ENCODE data around the gene GZMM.

GZMM gene

GRCh38 chr19:566403-566802, 22.6 kb downstream of the GZMM start:
- H3K4me1 ChIP-seq (ENCODE audit: insufficient read depth, poor library complexity, severe bottlenecking): no peaks in the 10 kb centered on the region
- TF ChIP-seq, protein P1, sequence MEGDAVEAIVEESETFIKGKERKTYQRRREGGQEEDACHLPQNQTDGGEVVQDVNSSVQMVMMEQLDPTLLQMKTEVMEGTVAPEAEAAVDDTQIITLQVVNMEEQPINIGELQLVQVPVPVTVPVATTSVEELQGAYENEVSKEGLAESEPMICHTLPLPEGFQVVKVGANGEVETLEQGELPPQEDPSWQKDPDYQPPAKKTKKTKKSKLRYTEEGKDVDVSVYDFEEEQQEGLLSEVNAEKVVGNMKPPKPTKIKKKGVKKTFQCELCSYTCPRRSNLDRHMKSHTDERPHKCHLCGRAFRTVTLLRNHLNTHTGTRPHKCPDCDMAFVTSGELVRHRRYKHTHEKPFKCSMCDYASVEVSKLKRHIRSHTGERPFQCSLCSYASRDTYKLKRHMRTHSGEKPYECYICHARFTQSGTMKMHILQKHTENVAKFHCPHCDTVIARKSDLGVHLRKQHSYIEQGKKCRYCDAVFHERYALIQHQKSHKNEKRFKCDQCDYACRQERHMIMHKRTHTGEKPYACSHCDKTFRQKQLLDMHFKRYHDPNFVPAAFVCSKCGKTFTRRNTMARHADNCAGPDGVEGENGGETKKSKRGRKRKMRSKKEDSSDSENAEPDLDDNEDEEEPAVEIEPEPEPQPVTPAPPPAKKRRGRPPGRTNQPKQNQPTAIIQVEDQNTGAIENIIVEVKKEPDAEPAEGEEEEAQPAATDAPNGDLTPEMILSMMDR (IDR thresholded peaks at IDR 0.05; ENCODE audit: poor library complexity, severe bottlenecking): no peak
- no peaks in the 10 kb centered on the region for H3K9me3 ChIP-seq (ENCODE audit: severe bottlenecking)
- H3K27me3 ChIP-seq (ENCODE audit: insufficient read depth, poor library complexity, severe bottlenecking): no peaks in the 10 kb centered on the region
- H3K4me3 ChIP-seq (ENCODE audit: severe bottlenecking): no peak overlapping the region
- H3K27ac ChIP-seq (ENCODE audit: poor library complexity, severe bottlenecking): no peak overlapping the region
- no peaks in the 10 kb centered on the region for H3K36me3 ChIP-seq (ENCODE audit: low read depth)
- ATAC-seq (ENCODE audit: low read depth) (no peak), DNase-seq (ENCODE audit: low spot score) (no peak)

DNA sequence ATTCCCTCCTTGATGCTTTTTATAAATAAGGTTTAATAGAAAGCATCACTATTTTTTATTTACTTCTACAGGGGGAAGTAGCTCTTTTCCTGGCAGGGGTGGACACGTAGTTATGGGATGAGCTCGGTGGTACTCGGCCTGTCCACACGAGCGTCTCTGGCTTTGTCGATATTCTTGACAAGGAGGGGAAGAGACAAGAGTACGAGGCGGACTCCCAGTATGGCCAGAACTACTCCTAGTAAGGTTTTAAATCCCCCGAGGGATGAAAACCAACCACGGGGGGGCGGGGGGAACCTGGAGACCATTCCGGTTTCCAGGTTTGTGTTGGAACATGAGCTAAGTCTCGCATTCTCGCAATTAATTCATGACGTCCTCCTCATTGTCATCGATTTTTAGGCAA, 23.0 kb downstream of the GZMM start:
- DNase-seq (ENCODE audit: low spot score) (no peak), ATAC-seq (ENCODE audit: low read depth) (no peak)
- TF ChIP-seq, protein P1 (IDR thresholded peaks at IDR 0.05; ENCODE audit: poor library complexity, severe bottlenecking): no peak
- H3K4me3 ChIP-seq (ENCODE audit: severe bottlenecking): no peak overlapping the region
- no peaks in the 10 kb centered on the region for H3K27me3 ChIP-seq (ENCODE audit: insufficient read depth, poor library complexity, severe bottlenecking)
- H3K36me3 ChIP-seq (ENCODE audit: low read depth): no peaks in the 10 kb centered on the region
- H3K27ac ChIP-seq (ENCODE audit: poor library complexity, severe bottlenecking): no peak overlapping the region
- H3K9me3 ChIP-seq (ENCODE audit: severe bottlenecking): no peaks in the 10 kb centered on the region
- H3K4me1 ChIP-seq (ENCODE audit: insufficient read depth, poor library complexity, severe bottlenecking): no peaks in the 10 kb centered on the region

GRCh38 chr19:567296-567900, 23.5 kb downstream of the GZMM start:
- H3K4me3 ChIP-seq (ENCODE audit: severe bottlenecking): no peak overlapping the region
- no peaks in the 10 kb centered on the region for H3K4me1 ChIP-seq (ENCODE audit: insufficient read depth, poor library complexity, severe bottlenecking)
- H3K9me3 ChIP-seq (ENCODE audit: severe bottlenecking): no peaks in the 10 kb centered on the region
- no peak overlapping the region for H3K27ac ChIP-seq (ENCODE audit: poor library complexity, severe bottlenecking)
- TF ChIP-seq, protein P1 (IDR thresholded peaks at IDR 0.05; ENCODE audit: poor library complexity, severe bottlenecking): no peak
- H3K36me3 ChIP-seq (ENCODE audit: low read depth): no peaks in the 10 kb centered on the region
- DNase-seq (ENCODE audit: low spot score): no peak
- no peak for ATAC-seq (ENCODE audit: low read depth)
- no peaks in the 10 kb centered on the region for H3K27me3 ChIP-seq (ENCODE audit: insufficient read depth, poor library complexity, severe bottlenecking)

DNA sequence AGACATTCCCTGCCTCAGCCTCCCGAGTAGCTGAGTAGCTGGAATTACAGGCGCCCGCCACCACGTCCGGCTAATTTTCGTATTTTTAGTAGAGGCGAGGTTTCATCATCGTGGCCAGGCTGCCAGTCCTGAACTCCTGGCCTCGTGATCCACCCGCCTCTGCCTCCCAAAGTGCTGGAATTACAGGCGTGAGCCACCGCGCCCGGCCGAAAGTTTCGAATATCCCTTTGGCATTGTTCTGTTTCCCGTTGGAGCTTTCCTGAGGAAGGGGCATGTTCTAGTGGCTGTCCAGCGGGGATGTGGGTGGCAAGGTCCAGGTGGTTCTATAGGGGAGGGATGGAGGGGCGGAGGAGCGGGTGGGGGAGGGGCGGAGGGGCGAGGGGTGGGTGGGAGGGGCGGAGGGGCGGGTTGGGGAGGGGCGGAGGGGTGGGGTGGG, 26.4 kb downstream of the GZMM start:
- no peak overlapping the region for H3K27ac ChIP-seq (ENCODE audit: poor library complexity, severe bottlenecking)
- H3K36me3 ChIP-seq (ENCODE audit: low read depth): 0 out of 2 replicates have a peak, but pooled peaks cover 4% of the 10 kb centered on the region
- no peak overlapping the region for H3K4me3 ChIP-seq (ENCODE audit: severe bottlenecking)
- TF ChIP-seq, protein P1 (IDR thresholded peaks at IDR 0.05; ENCODE audit: poor library complexity, severe bottlenecking): no peak
- no peaks in the 10 kb centered on the region for H3K9me3 ChIP-seq (ENCODE audit: severe bottlenecking)
- ATAC-seq (ENCODE audit: low read depth): no peak
- peaks cover 7% of the 10 kb centered on the region for H3K4me1 ChIP-seq (ENCODE audit: insufficient read depth, poor library complexity, severe bottlenecking)
- DNase-seq (ENCODE audit: low spot score): no peak
- no peaks in the 10 kb centered on the region for H3K27me3 ChIP-seq (ENCODE audit: insufficient read depth, poor library complexity, severe bottlenecking)

DNA sequence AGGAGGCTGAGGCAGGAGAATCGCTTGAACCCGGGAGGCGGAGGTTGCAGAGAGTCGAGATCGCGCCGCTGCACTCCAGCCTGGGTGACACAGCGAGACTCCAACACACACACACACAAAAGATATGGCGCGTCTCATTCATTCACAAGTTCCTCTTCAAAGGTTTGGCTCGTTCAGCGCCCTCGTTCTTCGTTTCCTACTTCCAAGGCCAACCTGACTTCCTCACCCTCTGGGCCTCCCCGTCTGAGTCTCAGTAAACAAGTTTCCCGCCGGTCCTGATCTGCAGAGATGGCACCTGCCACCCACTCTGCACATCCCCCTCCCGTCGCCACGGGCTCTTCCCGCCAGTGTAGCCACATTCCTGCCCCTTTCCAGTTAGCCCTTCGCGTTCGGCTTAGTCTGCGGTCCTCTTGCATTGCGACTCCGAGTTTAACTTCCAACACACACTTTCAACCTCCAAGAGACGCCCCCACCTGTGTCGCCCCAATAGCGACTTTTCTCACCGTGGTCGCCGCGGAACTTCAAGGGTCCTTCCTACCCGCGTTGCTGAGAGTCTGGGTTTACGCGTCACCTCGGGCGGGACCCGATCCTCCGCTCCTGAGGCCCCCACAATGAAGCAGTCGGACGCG, 27.2 kb downstream of the GZMM start:
- H3K4me1 ChIP-seq (ENCODE audit: insufficient read depth, poor library complexity, severe bottlenecking): peaks cover 7% of the 10 kb centered on the region
- H3K4me3 ChIP-seq (ENCODE audit: severe bottlenecking): peak overlapping the region; percentile 82
- peak overlapping the region; percentile 93 for H3K27ac ChIP-seq (ENCODE audit: poor library complexity, severe bottlenecking)
- TF ChIP-seq, protein P1 (IDR thresholded peaks at IDR 0.05; ENCODE audit: poor library complexity, severe bottlenecking): no peak
- 0 out of 2 replicates have a peak, but pooled peaks cover 4% of the 10 kb centered on the region for H3K36me3 ChIP-seq (ENCODE audit: low read depth)
- no peaks in the 10 kb centered on the region for H3K27me3 ChIP-seq (ENCODE audit: insufficient read depth, poor library complexity, severe bottlenecking)
- no peak for DNase-seq (ENCODE audit: low spot score)
- no peaks in the 10 kb centered on the region for H3K9me3 ChIP-seq (ENCODE audit: severe bottlenecking)
- ATAC-seq (ENCODE audit: low read depth): no peak; the same call in 2 of the 3 replicates
